ENCODE measurements around the gene SPARC.
"Not testable (repeated sequence)": the region's sequence is repeated elsewhere in the genome, so short reads cannot be mapped to it uniquely, and the experiment has no call there.

The SPARC gene

DNA sequence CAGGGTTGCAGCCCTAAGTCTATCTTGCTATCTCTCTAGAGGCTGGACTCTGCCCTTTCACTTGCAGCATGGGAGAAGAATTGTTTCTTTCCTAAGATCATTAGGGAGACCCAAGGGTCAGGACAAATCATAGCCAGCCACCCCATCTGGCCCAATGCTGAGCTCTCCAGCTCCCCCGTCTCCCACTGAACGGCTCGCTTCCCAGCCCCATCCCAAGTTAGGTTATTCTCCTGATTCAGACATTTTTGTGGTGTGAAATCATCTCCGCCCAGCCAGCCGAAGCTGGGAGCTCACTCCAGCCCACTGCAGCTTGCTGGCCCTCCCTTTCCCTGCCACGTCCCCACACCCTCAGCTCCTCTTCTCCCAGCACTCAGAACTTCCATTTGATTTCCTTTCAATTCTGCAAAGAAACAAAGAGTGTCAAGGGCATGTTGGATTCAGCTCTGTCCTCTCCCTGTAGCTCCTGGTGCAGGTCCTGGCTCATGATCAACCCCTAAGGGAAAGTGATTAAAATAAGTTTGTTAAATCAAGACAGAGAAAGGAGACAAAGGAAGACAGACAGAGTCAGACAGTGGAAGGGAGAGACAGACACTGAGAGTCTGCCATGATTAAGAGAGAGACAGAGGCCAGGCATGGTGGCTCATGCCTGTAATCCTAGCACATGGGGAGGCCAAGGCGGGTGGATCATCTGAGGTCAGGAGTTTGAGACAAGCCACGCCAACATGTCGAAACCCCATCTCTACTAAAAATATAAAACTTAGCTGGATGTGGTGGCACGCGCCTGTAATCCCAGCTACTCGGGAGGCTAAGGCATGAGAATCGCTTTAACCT is 12.6 kb upstream of the SPARC start:
- peak; percentile 68 to 80 for DNase-seq

DNA sequence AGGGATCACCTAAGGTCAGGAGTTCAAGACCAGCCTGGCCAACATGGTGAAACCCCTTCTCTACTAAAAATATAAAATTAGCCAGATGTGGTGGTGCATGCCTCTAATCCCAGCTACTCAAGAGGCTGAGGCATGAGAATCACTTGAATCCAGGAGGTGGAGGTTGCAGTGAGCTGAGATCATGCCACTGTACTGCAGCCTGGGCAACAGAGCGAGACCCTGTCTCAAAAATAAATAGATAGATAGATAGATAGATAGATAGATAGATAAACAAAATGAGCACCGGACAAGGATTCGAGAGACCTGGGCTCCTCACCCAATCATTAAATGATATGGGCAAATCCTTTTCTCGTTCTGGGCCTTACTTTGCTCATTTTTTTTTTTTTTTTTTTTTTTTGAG is 11.4 kb upstream of the SPARC start:
- not testable (repeated sequence) for DNase-seq

DNA sequence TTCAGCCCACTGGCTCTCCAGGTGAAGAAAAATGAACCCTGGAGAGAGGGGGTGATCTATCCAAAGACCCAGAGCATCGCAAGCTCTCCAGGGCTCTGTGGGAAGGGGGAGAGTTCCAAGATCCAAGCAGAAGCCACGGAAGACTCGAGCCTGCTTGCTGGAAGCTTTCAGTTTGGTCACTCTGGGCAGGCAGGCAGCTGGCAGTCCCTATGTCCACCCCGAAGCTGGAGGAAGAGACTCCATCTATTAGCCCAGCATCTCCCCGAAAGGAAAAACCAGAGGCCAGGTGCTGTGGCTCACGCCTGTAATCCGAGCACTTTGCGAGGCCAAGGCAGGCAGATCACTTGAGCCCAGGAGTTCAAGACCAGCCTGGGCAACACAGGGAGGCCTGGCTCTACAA is 10.7 kb upstream of the SPARC start:
- no peak for DNase-seq

DNA sequence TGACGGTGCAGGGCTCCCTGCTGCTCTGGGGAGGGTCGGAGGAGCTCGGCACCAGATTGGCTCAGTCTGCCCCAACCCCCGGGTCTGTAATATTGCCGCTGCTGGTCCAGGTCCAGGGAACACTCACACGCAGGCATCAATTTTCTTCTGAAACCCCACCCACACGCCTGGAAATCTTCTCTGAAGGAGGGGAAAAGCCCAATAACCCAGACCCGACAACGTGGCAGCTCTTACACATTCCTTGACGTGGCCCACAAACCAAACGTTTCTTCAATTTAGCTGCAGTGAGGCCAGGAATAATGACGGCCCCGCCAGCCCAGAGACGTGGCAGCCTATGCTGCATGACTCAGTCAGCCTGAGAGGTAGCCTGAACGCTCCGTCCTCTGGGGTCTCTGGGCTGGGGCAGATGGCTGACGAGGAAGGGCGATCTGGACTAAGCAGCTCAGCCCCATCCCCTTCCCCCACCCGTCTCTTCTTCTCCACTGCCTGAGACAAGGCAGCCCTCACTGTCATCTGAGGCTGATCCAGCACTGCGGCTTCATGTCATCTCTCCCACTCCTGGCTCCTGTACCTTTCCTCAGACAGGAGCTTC is 9.9 kb upstream of the SPARC start:
- DNase-seq = no peak

GRCh38 chr5:151695464-151695863 is 8.7 kb upstream of the SPARC start:
- DNase-seq = no peak

GRCh38 chr5:151694035-151694485 is 7.3 kb upstream of the SPARC start:
- DNase-seq = no peak

DNA sequence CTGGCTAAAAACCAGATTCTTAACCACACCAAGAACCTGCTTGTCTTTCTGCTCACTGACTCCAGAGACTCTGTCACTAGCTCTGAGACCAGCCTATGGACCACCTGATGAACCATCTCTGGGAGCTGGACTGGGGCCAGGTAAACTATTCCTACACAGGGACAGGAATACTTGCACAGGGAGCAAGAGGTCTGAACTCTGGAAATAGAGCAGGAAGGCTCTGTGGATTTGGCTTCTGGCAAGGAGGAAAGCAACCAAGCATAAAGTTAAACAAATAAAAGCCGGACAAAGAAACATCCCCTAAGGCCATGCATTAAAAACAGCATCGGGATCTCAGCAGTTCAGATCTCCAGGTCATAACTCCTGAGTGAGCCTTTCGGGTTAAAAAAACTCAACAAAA is 5.6 kb upstream of the SPARC start:
- no peak for DNase-seq

DNA sequence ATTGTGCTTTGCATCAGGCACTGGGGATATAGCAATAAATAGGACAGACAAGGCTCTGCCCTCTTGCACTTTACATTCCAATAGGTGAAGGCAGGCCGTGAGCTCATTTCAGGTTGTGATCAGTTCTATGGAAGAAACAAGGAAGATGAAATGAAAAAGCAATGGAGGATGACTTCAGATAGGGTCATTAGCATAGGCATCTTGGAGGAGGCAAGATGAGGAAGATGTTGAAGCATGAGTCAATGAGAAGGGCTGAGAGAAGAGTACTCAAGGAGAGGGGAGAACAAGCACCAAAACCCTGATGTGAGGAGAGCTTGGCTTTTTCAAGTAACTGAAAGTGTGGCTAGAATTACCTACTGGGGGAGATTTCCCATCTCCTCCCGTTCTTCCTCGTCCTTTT is 5.0 kb upstream of the SPARC start:
- DNase-seq = no peak

GRCh38 chr5:151689591-151689990 is 2.9 kb upstream of the SPARC start:
- DNase-seq = not testable (repeated sequence)

DNA sequence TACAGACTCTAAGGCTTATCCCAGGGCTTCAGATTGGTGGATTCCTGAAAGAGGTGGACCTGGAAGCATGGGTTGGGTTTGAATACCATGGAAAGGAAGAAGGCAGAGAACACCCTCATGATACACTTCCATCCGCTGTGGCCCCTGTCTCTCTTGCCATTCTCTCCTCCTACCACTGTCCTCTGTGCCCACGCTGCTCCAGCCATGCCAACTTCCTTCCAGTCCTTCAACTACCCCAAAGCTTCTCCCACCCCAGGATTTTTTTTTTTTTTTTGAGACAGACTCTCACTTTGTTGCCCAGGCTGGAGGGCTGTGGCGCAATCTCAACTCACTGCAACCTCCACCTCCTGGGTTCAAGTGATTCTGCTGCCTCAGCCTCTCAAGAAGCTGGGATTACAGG is 1.7 kb upstream of the SPARC start:
- no peak for DNase-seq

GRCh38 chr5:151685749-151686673 is 704 bp downstream of the SPARC start:
- no peak for DNase-seq

DNA sequence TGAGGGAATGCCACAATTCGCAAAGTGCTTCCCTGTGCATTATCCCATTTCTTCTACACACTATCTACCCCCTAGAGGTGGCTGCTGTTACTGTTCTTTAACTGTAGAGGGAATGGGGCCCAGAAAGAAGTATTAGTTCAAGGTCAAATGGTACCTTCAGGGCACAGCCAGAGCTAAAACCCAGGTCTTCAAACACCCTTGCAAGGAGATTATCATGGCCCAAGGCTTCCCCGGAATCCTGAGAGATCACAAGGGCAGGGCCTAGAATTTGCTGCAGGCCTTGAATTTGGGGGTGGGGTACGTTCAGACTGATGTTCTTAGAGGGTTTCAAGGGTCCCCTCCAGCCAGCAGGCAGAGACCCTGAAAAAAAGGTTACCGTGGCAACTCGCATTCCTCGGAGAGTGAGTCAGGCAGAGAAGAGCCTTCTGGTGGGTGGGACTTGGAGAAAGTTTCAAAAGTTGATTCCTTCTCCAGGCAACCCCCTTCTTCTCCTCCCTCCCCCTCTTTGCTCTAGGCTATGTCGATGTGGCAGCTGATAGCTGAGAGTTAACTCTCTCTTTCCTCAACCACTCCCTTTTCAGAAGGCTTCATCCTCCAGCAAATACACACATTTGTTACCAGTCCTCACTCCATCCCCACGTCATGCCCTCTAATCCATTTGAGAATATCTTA is 1.9 kb downstream of the SPARC start:
- peak in 1 of 2 experiments; percentile 46 for DNase-seq

DNA sequence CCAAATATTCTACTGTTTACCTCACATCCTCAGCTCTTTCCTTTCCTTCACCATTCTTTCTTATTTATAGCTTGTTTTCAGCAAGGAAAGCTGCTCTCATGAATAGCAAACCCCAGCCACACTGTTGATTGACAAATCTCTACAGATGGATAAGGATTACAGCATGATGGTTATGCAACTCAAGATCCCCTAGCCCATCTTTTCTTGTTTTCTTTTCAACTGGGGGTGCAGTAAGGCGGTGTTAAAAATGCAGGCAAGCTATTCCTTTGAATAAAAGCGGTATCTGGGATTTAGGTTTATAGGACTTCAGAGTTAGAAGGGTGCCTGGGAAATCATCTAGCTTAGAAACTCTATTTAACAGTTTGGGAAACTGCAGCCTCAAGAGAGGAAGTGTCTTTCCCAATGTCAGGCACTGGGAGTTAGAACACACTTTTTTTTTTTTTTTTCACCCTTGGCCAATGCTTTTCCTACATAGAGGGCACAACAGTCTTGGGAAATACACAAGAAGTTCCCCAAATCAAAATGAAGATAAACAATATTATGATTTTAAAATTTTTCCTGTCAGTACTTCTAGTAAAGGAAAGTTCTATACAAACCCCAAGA is 2.6 kb downstream of the SPARC start:
- no peak for DNase-seq

DNA sequence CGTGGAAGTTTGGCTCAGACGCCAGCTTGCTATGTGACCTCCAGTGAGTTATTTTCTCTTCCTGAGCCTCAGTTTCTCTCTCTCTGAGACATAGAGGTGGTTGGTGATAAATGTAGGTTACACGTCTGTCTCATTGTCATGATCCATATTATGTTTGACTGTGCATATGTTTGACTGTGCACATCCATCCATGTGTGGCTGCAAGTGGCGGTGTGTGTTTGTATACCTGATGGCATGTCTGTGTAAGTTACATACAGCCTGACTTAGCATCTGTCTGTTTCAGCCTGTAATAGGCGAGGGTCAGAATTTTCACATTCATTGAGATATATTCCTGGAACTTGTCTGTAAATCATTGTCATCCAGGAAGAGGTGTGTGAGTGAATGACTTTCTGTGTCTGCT is 3.3 kb downstream of the SPARC start:
- no peak for DNase-seq

- DNase-seq = no peak
Observed at GRCh38 chr5:151682751-151683331, 3.9 kb downstream of the SPARC start.

DNA sequence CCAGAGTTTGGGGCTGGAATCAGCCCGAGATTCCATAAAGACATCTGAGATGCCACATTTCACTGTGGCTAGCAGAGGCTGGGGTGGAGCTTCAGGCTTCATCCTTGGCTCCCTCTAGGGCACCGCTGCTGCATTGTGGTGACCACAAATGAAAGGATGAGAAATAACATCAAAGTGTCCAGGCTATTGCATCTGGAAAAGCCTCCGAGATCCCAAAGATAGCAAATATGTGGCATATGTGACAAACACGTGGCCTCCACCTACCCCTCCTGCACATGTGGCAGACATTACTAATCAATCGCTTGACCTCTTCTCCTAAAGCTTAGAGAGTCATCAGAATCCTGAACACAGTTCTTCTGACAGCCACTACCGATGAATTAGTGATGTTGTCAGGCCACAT is 4.5 kb downstream of the SPARC start:
- no peak for DNase-seq

- no peak for DNase-seq
Observed at GRCh38 chr5:151680944-151681427, 5.7 kb downstream of the SPARC start.

GRCh38 chr5:151680156-151680505 is 6.6 kb downstream of the SPARC start:
- not testable (repeated sequence) for DNase-seq

DNA sequence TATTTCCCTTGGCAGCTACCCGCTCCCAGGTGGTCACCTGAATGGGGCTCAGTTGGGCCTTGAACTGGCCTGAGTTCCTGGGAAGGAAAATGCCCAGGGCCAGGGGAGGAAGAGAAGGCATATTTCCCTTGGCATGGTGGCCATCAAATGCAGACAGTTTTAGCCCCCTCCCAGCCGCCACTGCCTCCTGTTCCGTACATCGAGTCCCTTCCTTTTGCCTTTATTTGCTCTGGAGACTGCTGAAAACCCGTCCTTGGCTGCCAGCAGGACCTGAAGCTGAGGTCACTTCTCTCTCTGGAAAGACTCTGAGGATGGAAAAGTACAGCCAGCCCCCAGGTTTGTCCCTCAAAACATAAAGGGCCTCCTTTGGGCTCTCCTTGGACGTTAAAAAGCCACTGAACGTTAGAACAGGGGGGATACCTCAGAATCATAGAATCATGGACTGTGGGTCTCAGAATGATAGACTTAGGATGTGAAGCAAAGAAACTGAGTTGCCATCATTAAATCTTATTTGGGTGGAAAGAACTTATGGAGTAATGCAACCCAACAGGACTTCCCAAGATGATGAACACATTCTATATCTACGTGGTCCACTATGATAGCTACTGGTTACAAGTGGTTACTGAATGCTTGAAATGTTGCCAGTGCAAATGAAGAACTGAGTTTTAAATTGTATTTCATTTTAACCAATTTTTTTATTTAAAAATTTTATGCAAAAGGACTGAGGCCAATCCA is 7.1 kb downstream of the SPARC start:
- no peak for DNase-seq

GRCh38 chr5:151678713-151679112 is 8.0 kb downstream of the SPARC start:
- no peak for DNase-seq
